H9 (cell line): ENCODE data around the gene CTAGE1. TPM values are rescaled to one million over a fixed set of nuclear protein-coding genes. Genes with fewer than 3 reads are reported as not detected.
"Not testable (repeated sequence)": the region's sequence is repeated elsewhere in the genome, so short reads cannot be mapped to it uniquely, and the experiment has no call there.

Experiments
- DNase-seq: peaks from one replicate; pipeline ENCODE4 v3.0.0-alpha.2; 2017
- H2AFZ ChIP-seq: one replicate; pipeline ENCODE4 v1.6.1; 2013; ENCODE audit warnings: mild to moderate bottlenecking, low read length, control low read depth, moderate library complexity
- H2AK5ac ChIP-seq: 2 replicates; pipeline ENCODE4 v1.6.1; 2013; ENCODE audit warnings: low read length, control low read depth, mixed read lengths; ENCODE audit not compliant: insufficient read length
- H2BK120ac ChIP-seq: one replicate; pipeline ENCODE4 v1.6.1; 2013; ENCODE audit warnings: low read depth, mild to moderate bottlenecking, low read length, control low read depth, inconsistent platforms; ENCODE audit not compliant: poor library complexity, severe bottlenecking
- H2BK12ac ChIP-seq: 2 replicates; pipeline ENCODE4 v1.6.1; 2013; ENCODE audit warnings: low read length, control low read depth, mixed read lengths, low read depth; ENCODE audit not compliant: insufficient read length
- H2BK15ac ChIP-seq: 2 replicates; pipeline ENCODE4 v1.6.1; 2013; ENCODE audit warnings: low read depth, low read length, control low read depth
- H2BK20ac ChIP-seq: one replicate; pipeline ENCODE4 v1.6.1; 2013; ENCODE audit warnings: low read depth, mild to moderate bottlenecking, low read length, control low read depth, inconsistent platforms; ENCODE audit not compliant: poor library complexity, severe bottlenecking
- H2BK5ac ChIP-seq: 2 replicates; pipeline ENCODE4 v1.6.1; 2013; ENCODE audit warnings: low read length, control low read depth, mixed read lengths; ENCODE audit not compliant: insufficient read length
- H3K14ac ChIP-seq: 2 replicates; pipeline ENCODE4 v1.6.1; 2013; ENCODE audit warnings: low read length, control low read depth; ENCODE audit not compliant: insufficient read depth
- H3K18ac ChIP-seq: 2 replicates; pipeline ENCODE4 v1.6.1; 2013; ENCODE audit warnings: low read depth, mild to moderate bottlenecking, mixed read lengths, low read length, control low read depth; ENCODE audit not compliant: insufficient read length
- H3K23ac ChIP-seq: 2 replicates; pipeline ENCODE4 v1.6.1; 2013; ENCODE audit warnings: low read length, control low read depth, mixed read lengths, low read depth; ENCODE audit not compliant: insufficient read length
- H3K23me2 ChIP-seq: 2 replicates; pipeline ENCODE4 v1.6.1; 2013; ENCODE audit warnings: low read depth, mild to moderate bottlenecking, mixed read lengths, low read length, control low read depth; ENCODE audit not compliant: insufficient read length, poor library complexity, severe bottlenecking
- H3K27ac ChIP-seq: 2 replicates; pipeline ENCODE4 v1.5.1; 2013; ENCODE audit warnings: low read length, control low read depth, mixed read lengths, low read depth; ENCODE audit not compliant: insufficient read length
- H3K27me3 ChIP-seq: 2 replicates; pipeline ENCODE4 v1.6.1; 2013; ENCODE audit warnings: low read length, control low read depth, inconsistent platforms; ENCODE audit not compliant: insufficient read depth
- H3K4ac ChIP-seq: 2 replicates; pipeline ENCODE4 v1.6.1; 2013; ENCODE audit warnings: low read depth, mild to moderate bottlenecking, control low read depth, inconsistent platforms, low read length, moderate library complexity
- H3K4me1 ChIP-seq: 2 replicates; pipeline ENCODE4 v1.6.1; 2013; ENCODE audit warnings: low read length, control low read depth, inconsistent platforms; ENCODE audit not compliant: insufficient read depth
- H3K4me2 ChIP-seq: 2 replicates; pipeline ENCODE4 v1.6.1; 2013; ENCODE audit warnings: low read length, control low read depth, mixed read lengths; ENCODE audit not compliant: insufficient read length, insufficient read depth
- H3K56ac ChIP-seq: 2 replicates; pipeline ENCODE4 v1.6.1; 2013; ENCODE audit warnings: low read depth, mild to moderate bottlenecking, mixed read lengths, low read length, control low read depth; ENCODE audit not compliant: insufficient read length
- H3K79me1 ChIP-seq: 2 replicates; pipeline ENCODE4 v1.6.1; 2013; ENCODE audit warnings: low read depth, mild to moderate bottlenecking, moderate library complexity, low read length, control low read depth, inconsistent platforms; ENCODE audit not compliant: insufficient read depth, poor library complexity, severe bottlenecking
- H3K79me2 ChIP-seq: 2 replicates; pipeline ENCODE4 v1.6.1; 2013; ENCODE audit warnings: low read length, control low read depth, inconsistent platforms; ENCODE audit not compliant: insufficient read depth
- H3K9ac ChIP-seq: 2 replicates; pipeline ENCODE4 v1.6.1; 2013; ENCODE audit warnings: low read length, control low read depth, mixed read lengths; ENCODE audit not compliant: insufficient read length; ENCODE audit errors: extremely low read depth
- H3K9me3 ChIP-seq: one replicate; pipeline ENCODE4 v1.6.1; 2013; ENCODE audit warnings: low read depth, low read length, inconsistent platforms; ENCODE audit not compliant: control insufficient read depth
- H3T11ph ChIP-seq: one replicate; pipeline ENCODE4 v1.6.1; 2013; ENCODE audit warnings: mild to moderate bottlenecking, low read length, control low read depth, inconsistent platforms
- H4K20me1 ChIP-seq: one replicate; pipeline ENCODE4 v1.6.1; 2013; ENCODE audit not compliant: control insufficient read depth, insufficient read length, insufficient read depth
- H4K5ac ChIP-seq: 2 replicates; pipeline ENCODE4 v1.6.1; 2013; ENCODE audit warnings: low read depth, mild to moderate bottlenecking, mixed read lengths, low read length, control low read depth; ENCODE audit not compliant: insufficient read length
- H4K8ac ChIP-seq: replicated peaks from 2 replicates; pipeline ENCODE4 v1.6.1; 2013; ENCODE audit warnings: low read length, control low read depth, mixed read lengths, low read depth; ENCODE audit not compliant: insufficient read length
- H4K91ac ChIP-seq: 2 replicates; pipeline ENCODE4 v1.6.1; 2013; ENCODE audit warnings: low read depth, mild to moderate bottlenecking, moderate library complexity, mixed read lengths, low read length, control low read depth; ENCODE audit not compliant: insufficient read length
- H3K27ac Mint-ChIP-seq, 3 experiments: 2 replicates in 2 of 3; 3 replicates in 1 of 3; pipeline ENCODE4 v1.8.0; 2020 to 2021; ENCODE audit warnings: mixed read lengths in 3 of 3, mild to moderate bottlenecking in 1 of 3, moderate library complexity in 1 of 3
- H3K27me3 Mint-ChIP-seq: 2 replicates; pipeline ENCODE4 v1.8.0; 2021; ENCODE audit warnings: low read depth, mild to moderate bottlenecking, moderate library complexity, mixed read lengths
- H3K36me3 Mint-ChIP-seq, 3 experiments: 2 replicates in 2 of 3; 3 replicates in 1 of 3; pipeline ENCODE4 v1.8.0; 2020 to 2021; ENCODE audit warnings: low read depth in 3 of 3, mixed read lengths in 3 of 3; ENCODE audit not compliant: insufficient read depth in 1 of 3
- H3K4me1 Mint-ChIP-seq, 2 experiments: 2 replicates each; pipeline ENCODE4 v1.8.0; 2020; ENCODE audit warnings: mixed read lengths in 2 of 2
- H3K4me3 Mint-ChIP-seq, 2 experiments: 2 replicates in 1 of 2; 3 replicates in 1 of 2; pipeline ENCODE4 v1.8.0; 2020 to 2021; ENCODE audit warnings: mild to moderate bottlenecking in 2 of 2, mixed read lengths in 2 of 2, moderate library complexity in 1 of 2
- H3K9me3 Mint-ChIP-seq, 2 experiments: 2 replicates in 1 of 2; 3 replicates in 1 of 2; pipeline ENCODE4 v1.8.0; 2020; ENCODE audit warnings: mild to moderate bottlenecking in 2 of 2, mixed read lengths in 2 of 2, moderate library complexity in 1 of 2
- WGBS: extraction: QIAGEN DNeasy Blood & Tissue Kit; methylation state at CpG from one replicate; pipeline ENCODE4 v1.1.7; 2013; ENCODE audit warnings: missing lambda C conversion rate, low lambda C conversion rate, mixed read lengths; ENCODE audit not compliant: insufficient read length; ENCODE audit errors: extremely low coverage; 5-methylcytosine and 5-hydroxymethylcytosine counted together
- total RNA-seq: library from RNA; stranded (reverse); gene quantifications from 2 replicates; pipeline ENCODE4 v1.2.1, GENCODE V29; 2021
- TF ChIP-seq, protein P1 (sequence below): fragments of 200-600 bp; sonication (generic); conservative IDR thresholded peaks from 3 replicates; pipeline ENCODE4 v1.8.0; 2021; ENCODE audit warnings: antibody characterized with exemption, mild to moderate bottlenecking

The CTAGE1 gene
- total RNA-seq, 1 experiment from 2014 or later, result not detected

DNA sequence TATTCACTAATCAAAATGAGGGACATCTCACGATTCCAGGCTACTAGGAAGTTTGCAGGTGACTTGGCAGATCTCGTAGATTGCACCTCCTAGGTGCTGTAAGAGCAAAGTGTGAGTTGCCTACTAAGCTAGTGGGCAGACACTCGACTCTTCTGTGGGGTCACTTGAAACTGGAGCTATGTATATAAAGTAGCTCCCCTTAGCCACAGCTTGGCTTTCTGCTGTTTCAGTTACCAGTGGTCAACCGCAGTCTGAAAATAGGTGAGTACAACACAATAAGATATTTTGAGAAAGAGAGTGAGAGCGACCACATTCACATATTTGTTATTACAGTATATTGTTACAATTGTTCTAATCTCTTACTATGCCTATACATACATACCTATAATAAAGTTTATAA lies 23.3 kb downstream of the CTAGE1 start:
- no peak overlapping the region for H3K27ac ChIP-seq
- H4K20me1 ChIP-seq, result no peaks in the 10 kb centered on the region
- Mint-ChIP-seq H3K4me1 (peaks cover 0 to 8% of the 10 kb centered on the region in 2 experiments; a peak in 2 of 4 replicates), H3K4me3 (no peak overlapping the region), H3K27me3 (peaks cover 2% of the 10 kb centered on the region; the same call in 1 of the 2 replicates), H3K9me3 (no peaks in the 10 kb centered on the region), H3K27ac (no peak overlapping the region), H3K36me3 (no peaks in the 10 kb centered on the region)
- H3K56ac ChIP-seq, result no peak overlapping the region
- TF ChIP-seq, protein P1, sequence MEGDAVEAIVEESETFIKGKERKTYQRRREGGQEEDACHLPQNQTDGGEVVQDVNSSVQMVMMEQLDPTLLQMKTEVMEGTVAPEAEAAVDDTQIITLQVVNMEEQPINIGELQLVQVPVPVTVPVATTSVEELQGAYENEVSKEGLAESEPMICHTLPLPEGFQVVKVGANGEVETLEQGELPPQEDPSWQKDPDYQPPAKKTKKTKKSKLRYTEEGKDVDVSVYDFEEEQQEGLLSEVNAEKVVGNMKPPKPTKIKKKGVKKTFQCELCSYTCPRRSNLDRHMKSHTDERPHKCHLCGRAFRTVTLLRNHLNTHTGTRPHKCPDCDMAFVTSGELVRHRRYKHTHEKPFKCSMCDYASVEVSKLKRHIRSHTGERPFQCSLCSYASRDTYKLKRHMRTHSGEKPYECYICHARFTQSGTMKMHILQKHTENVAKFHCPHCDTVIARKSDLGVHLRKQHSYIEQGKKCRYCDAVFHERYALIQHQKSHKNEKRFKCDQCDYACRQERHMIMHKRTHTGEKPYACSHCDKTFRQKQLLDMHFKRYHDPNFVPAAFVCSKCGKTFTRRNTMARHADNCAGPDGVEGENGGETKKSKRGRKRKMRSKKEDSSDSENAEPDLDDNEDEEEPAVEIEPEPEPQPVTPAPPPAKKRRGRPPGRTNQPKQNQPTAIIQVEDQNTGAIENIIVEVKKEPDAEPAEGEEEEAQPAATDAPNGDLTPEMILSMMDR, result no peak
- H3K4ac ChIP-seq, result no peak overlapping the region
- no CpG with 5 or more reads among the region's 5 CpGs for WGBS
- no peak overlapping the region for H2BK15ac ChIP-seq
- no peaks in the 10 kb centered on the region for H3K4me1 ChIP-seq
- H3K27me3 ChIP-seq, result no peaks in the 10 kb centered on the region
- H3K14ac ChIP-seq, result no peak overlapping the region
- H2AFZ ChIP-seq, result no peak overlapping the region
- H2BK12ac ChIP-seq, result no peak overlapping the region
- H2BK20ac ChIP-seq, result no peak overlapping the region
- H3T11ph ChIP-seq, result no peak overlapping the region
- no peaks in the 10 kb centered on the region for H3K23me2 ChIP-seq
- no peak overlapping the region for H2BK120ac ChIP-seq
- no peak overlapping the region for H2BK5ac ChIP-seq
- no peak for DNase-seq
- no peak overlapping the region for H2AK5ac ChIP-seq
- peak overlapping the region; percentile 49 for H3K23ac ChIP-seq
- H3K18ac ChIP-seq, result no peak overlapping the region
- H3K79me2 ChIP-seq, result no peaks in the 10 kb centered on the region
- H4K91ac ChIP-seq, result no peak overlapping the region
- H3K79me1 ChIP-seq, result no peaks in the 10 kb centered on the region
- no peak overlapping the region for H3K4me2 ChIP-seq
- no peak overlapping the region for H4K5ac ChIP-seq
- no peak overlapping the region for H4K8ac ChIP-seq
- H3K9me3 ChIP-seq, result no peaks in the 10 kb centered on the region
- H3K9ac ChIP-seq, result no peak overlapping the region

DNA sequence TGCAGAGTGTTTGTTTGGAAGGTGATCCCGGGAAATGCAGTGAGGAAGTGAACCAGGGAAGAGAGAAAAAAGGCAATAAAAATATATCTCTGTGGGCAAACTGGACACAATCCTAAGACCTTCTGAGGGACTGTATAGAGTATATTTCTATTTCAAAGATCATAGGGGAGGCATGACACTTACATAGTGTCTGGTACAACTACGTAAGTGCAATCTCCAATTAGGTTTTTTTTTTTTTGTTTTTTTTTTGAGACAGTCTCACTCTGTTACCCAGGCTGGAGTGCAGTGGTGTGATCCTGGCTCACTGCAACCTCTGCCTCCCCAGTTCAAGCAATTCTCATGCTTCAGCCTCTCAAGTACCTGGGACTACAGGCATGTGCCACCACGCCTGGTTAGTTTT lies 24.6 kb downstream of the CTAGE1 start:
- H3K27me3 ChIP-seq, H4K91ac ChIP-seq, H3K9ac ChIP-seq, H3K23me2 ChIP-seq, H3K4me1 Mint-ChIP-seq, H2BK120ac ChIP-seq, H3K4ac ChIP-seq, H3K27me3 Mint-ChIP-seq, H4K20me1 ChIP-seq, H2AK5ac ChIP-seq, H3T11ph ChIP-seq, H2BK15ac ChIP-seq, H2BK12ac ChIP-seq, H3K9me3 Mint-ChIP-seq, H3K56ac ChIP-seq, H3K14ac ChIP-seq, H3K36me3 Mint-ChIP-seq, H3K27ac Mint-ChIP-seq, H3K27ac ChIP-seq, DNase-seq, H3K79me2 ChIP-seq, H3K4me1 ChIP-seq, H3K4me3 Mint-ChIP-seq, H2AFZ ChIP-seq, H2BK5ac ChIP-seq, H3K79me1 ChIP-seq, H2BK20ac ChIP-seq, H3K4me2 ChIP-seq, H4K5ac ChIP-seq, H3K23ac ChIP-seq, H3K9me3 ChIP-seq, H4K8ac ChIP-seq, H3K18ac ChIP-seq: not testable (repeated sequence)
- no CpG with 5 or more reads among the region's 3 CpGs for WGBS
